NCI-H748 treated with DMSO at 0.1 percent for 48 hours (cell line): Measurements from ENCODE around the gene ST8SIA1.

Experiments used
- DNase-seq: peaks from one replicate; lab custom pipeline; 2025; lab: John Stamatoyannopoulos, UW

ST8SIA1 gene

DNA sequence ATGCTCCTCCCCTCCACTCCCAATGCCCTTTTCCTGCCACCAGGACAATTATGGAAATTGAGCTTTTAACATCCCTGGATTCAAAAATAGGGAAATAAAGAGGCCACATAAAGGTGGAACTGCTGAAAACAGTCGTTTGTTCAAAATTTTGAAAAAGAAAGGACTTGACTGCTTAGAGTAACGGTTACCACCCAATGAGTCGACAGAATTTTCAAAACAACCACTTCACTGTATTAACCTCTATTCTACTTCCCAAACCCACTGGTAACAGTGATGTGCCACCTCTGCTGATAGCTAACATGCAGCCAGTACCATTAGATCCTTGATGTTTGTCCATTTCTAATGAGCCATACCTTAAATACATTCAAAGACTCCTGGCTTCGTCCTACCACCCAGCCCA is 4.9 kb downstream of the ST8SIA1 start:
- no peak for DNase-seq

DNA sequence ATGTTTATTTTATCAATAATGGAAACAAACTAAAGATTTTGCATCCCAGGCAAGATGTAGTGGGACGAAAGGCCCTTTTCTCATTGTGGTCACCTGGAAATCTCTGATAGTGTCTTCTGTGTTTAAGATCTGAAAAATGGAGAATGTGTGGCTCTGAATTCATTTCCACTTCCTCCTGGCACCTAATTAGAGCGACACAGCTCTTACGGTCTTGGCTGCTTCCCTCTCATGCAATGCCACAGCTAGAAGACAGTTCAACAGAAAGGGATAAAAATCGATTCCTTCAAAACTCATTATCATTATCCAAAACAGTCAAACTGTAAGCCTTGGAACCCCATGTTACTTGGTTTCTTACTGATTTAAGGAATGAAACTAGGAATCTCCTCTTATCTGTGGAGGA is 9.3 kb downstream of the ST8SIA1 start:
- no peak for DNase-seq

DNA sequence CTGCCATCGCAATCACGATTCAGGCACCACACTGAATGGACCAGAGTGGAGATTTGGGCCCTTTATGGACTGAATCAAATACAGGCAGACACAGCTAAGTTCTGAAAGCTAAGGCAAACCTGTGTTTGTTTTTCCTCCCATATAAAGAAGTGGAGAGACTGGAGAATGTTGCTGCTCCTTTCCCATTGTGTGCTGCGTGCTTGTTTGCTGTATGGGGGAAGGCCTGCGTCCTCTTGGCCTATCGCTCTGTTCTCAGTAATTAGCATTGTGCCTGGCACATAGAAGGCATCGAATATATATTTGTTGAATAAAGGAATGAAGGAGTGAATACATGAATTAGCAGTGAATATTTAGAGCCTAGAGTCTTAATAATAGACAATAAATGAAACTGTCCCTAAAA is 12.4 kb downstream of the ST8SIA1 start:
- DNase-seq, result no peak

DNA sequence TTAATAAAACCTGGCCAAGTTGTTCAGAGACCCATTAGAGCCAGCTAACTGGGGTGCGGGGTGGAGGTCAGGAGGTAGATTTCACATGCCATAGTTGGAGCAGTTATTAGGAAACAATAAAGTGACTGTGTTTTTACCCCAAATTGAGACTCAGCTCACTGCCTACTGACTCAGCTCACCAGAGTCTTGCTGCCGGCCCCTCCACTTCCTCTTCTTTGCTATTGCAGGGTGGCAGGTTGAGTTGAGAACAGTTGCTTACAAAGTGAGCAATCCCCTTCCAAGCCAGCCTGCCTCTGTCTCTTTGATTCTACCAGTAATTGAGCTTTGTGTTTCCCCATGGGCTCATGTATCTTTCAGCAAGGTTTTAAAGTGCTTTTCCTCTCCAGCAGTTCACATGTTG is 12.9 kb downstream of the ST8SIA1 start:
- DNase-seq, result no peak

DNA sequence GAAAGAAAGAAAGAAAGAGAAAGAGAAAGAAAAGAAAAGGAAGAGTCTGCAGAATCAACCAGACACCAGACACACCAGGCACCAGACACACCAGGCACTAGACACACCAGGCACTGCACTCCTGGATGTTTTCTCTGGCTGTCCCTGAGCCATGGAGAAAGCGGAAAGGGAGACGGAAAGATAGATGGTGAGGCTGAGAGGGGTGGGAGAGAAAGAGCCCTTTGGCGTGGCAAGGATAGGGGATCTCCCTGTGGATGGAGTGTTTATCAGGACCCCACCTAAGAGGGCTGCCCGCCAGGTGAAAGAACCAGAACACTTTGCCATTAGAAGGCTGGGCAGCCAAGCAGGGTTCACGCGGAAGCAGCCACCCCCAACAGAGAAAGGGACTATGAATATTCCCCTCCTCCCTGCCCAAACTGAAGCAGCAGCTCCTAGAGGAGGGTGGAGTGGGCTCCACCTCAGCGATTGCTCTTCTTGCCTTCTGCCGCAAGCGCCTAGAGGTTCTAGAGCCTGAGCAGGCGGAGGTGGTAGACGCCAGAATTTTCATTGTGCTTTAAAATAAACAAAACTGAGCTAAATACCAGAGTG is 13.4 kb downstream of the ST8SIA1 start:
- DNase-seq, result no peak

DNA sequence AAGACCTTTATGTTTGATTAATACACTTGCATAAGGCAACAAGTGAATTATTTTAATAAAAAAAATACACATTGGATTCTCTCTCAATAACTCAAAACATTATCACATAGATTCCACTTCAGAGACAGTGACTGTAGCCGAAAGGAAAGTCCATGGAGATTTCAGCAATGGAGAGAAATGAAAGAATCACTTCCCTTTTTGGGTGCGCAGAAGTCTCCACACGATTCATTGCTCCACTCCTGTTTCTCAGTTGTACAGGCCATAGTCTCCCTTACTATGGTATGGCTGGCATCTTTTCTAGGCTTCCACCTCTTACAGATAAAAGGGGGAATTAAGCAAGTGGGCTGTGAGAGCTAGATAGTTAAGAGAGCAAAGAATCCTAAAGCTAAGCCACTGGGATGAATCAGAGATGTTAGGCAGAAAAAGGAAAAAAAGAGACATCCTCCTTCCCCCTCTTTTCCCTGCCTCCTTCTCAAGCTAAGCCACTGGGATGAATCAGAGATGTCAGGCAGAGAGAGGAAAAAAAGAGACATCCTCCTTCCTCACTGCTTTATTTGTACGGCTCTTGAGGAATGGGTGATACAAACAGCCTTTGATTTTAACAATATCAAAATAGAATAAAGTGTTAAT is 16.3 kb downstream of the ST8SIA1 start:
- DNase-seq, result no peak

DNA sequence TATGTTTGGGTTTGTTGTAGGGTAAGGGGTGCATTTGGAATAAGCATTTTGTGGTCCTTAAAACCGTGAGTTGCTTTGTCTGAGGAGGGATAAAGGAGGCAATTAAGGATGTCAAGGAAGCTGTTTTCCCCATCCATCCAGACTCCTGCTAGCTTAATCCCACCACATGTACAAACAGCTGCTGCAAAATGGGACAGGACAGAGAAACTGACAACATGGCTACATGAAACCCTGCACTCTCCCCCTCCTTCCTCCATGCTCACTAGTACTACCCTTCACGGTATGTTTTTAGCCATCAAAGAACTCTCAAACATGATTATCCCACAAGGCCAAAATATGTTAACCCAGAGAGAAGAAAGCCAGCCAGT is 20.6 kb downstream of the ST8SIA1 start:
- no peak for DNase-seq

DNA sequence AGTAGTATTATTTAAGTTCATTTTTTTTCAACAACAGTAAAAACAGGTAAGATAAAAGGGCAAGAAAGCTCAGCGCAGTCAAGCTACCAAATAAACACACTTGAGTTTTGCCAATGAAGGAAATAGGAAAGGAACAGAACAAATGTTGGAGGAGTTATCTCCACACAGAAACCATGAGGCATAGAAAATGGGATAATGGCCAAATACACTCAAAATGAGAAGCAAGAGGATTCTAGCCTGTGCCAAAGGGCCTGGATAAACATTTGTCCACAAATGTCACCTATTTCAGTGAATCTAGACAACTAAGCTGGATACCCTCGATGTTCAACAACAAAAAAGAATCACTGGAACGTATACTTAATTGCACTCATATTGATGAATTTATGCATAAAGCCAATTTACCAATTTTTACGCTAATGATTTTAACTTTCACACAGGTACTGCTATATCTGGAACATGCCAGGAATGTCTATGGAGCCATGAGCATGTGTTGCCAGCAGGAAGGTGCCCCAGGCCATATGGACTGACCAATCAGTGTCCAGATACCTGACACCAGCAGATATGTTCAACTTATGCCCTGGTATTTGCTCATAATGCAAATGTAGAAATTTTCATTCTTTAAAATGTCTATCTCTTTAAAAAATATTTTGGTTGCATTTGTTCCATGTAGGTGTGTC is 21.1 kb downstream of the ST8SIA1 start:
- no peak for DNase-seq

DNA sequence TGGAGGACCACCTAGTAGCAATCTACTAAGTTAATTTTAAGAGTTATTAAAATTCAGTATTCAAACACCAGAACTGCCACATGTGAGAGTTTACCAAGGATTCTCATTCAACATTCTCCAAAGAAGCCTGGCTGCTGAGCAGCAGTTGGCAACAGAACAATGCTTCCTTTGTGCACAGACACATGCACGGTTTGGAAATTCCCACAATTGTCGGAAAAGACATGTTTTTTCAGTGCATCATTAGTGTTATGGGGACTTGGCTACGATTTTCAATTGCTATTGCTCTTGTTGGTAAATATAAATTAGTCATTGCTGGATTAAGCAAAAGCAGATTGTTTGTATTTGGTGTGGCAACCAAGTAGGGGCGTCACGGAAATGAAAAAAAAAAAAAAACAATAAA is 22.2 kb downstream of the ST8SIA1 start:
- no peak for DNase-seq

DNA sequence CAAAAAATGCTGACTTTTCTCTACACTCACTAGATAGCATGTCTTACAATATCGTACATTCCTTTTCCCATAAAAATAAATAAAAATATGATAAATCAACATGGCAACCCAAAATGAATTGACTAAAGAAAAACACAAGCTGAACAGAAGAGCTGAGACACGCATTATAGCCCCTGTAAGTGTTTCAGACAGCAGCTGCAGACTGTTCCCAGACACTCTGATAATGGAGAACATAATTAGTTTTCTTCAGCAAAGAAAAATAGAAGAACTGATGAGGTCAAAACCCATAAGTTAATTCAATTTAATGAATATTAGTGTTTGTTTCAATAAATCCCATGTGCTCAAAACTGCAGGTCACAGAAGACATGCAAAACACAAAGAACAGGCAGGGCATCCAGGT is 23.8 kb downstream of the ST8SIA1 start:
- no peak for DNase-seq

DNA sequence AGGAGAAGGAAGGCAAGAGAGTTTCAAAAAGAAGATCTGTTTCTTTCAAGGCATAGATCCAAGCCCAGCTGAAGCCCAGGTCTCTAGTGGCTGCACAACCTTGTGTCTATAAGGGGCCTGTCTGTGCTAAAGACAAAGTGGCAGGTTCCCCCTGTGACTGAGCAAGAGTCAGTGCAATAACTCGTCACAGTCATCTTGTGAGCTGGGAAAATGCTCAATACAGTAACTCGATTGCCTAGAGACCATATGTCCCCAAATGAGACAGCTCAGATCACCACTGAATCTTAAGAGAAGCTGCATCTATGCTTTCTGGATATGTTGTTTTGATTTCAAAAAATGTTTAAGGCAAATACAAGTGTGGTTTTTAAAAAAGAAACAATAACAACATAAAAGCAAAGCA is 24.2 kb downstream of the ST8SIA1 start:
- DNase-seq, result no peak

DNA sequence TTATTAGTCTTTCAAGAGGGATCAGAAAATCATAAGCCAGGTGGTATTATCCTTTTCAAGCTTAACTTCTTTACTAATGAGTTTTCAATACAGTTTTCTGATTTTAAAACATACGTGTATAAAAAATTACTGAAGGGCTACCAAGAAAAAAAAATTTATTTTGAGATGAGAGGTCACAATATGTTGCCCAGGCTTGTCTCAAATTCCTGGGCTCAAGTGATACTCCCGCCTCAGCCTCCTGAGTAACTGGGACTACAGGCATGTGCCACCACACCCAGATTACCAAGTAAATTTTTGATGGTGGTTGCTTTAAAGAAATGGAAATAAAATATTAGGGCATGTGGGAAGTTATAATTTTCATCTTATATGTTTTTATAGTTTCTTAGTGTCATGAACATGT is 26.7 kb downstream of the ST8SIA1 start:
- DNase-seq, result no peak

DNA sequence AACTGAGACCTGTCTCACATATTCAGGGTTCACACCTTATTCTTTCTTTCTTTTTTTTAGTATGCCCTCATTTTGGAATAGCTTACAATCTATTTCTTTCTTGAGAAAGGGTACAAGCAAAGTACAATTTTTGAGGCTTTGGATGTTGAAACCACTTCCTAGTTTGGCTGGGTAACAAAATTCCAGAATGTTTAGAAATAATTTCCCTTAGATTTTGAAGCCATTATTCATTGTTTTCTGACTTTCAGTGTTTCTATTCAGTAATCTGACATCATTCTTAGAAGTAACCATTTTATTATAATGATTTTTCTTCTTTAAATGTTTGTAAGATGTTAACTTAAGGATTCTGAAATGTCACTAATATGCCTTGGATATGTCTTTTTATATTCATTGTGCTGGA is 28.2 kb downstream of the ST8SIA1 start:
- no peak for DNase-seq

DNA sequence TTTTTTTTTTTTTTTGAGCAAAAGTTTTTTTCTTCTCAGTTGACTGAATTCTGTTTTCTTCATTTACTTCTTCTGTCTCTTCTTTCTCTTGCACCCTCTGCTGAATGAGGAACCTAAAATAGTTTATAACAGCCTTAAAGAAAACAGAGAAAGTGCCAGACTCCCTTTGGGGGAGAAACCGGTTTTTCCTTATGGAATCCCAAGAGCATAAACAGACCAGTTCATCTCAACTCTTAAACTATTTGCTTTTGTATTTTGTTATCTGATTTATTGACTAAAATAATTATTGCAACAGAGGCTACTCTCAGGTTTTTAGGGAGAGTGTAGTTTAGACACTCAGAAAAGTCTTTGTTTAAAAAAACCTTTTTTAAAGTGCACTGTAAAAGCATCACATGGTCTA is 30.2 kb downstream of the ST8SIA1 start:
- no peak for DNase-seq

DNA sequence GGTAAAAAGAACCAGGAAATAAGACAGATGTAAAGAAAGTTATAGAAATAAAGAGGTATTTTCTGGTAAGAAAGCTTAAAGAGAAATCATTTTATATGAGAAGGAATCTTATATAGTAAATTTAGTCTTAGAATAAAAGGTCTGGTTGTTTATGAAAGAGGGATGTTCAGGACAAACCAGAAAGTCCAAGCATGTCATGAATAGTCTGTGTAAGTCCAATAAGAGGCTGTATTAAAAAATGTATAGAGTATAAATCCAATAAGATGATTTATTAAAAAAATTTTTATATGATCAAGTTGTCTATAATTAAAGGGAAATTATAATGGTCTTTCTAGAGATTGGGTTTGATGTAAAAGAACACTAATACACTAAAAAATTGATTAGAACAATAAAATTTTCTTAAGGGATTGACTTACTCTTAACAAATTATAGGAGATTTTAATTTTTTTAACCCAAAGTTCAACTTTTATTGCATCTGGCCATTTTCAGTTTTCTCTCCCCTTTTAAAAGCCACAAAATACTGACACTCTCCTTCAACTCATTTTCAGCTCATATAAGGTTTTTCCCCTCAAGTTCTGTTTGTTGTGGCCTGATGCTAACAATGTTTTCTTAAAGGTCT is 35.1 kb downstream of the ST8SIA1 start:
- no peak for DNase-seq

DNA sequence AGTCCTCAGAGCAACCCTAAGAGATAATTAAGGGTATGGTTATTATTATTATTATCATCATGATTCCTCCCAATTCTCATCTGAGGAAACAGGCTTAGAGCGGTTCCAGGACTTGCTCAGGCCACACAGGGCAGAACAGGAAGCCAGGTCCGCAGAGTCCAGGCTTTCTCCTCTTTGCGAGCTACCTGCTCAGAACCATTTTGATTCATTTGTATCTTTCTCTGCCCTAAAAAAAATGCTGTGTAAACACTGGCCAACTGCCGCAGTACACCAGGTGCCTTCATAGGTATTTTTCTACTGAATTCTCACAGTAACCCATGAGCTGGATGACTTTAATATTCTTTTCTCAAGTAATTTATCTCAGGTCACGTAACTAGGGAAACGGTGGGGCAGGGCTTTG is 45.3 kb downstream of the ST8SIA1 start:
- no peak for DNase-seq

DNA sequence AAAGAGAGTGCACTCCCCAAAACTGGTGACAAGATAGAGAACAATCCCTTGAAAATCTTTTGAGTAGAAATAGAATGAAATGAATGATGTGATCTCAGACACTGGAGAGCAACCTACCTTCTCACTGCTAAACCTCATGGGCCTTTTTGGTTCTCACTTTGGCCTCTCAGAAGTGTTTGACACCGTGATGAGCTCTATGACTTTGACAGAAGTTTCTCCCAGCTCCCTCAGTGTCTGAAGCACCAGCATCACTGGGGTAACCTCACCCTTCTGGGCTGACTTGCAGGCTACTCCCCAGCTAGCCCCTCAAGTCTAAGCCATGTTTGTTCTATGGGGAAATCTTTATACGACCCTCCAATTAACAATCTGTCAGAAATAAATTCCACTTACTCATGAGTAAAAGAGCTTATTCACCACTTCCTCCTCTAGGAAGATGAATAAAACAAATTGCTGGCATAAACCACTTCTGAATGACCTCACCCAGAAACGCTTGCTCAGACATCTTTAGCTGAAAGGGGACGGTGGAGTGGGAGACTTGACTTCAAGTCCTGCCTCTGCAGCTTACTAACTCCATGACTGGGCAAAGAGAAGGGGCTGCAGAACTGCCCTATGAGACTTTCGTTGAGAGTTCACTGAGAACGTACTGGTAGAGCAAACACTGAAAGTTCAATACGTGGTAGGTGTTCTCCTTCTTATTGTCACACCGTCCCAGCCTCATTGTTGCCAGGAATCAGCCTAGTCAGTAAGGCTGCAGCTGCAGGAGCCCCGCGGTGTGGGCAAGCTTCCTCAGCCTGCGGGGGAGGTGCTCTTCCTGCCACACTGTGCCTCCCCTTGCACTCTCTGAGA is 46.5 kb downstream of the ST8SIA1 start:
- DNase-seq, result no peak

DNA sequence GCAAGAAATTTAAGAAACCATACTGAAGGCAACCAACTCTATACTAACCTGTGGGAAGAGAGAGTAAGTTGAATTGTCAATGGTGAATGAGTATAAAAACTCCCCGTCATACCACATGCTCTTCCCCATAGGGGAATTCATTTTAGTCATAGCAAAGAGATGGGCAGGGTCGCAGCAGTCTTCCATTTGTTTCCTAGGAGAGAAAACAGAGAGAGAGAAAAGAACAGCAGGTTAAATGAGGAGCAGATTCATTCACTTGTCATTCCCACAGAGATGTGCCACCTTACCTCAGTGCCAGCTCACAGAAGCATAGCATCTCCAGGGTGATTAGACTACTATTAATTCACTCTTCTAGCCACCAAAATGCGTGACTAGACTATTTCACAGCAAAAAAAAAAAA is 47.4 kb downstream of the ST8SIA1 start:
- no peak for DNase-seq

DNA sequence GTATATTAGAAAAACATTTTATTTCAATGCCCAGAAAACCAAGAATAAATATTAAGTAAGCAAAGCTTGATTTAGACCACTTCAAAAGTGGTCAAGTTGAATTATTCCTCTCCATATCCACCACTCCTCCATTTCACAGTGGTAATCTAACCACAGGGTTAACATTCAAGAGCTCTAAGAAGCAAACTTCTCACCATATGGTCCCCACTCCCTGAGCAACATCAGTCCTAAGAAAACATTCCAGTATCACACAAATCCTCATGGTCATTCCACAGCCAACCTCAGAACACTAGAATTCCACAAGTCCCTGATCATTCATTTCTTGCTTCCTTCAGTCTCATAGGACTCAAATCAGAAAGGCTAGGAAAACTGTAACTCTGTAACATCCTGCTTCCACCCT is 47.9 kb downstream of the ST8SIA1 start:
- DNase-seq, result no peak

DNA sequence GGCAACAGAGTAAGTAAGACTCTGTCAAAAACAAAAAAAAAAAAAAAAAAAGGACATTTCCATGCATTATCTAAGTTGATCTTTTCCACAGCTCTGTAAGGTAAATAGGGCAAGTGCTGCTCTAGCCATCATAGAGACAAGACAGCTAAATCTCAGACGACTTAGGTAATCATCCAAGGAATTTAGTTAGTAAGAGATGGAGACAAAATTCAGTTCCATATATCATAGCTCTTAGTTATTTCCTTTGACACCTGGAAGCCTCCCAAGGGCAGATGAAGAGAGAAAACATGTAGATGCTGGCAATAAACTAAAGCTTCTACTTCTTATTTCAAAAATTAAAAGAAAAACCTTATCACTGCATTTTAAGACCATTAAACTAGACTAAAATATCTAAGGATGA is 48.7 kb downstream of the ST8SIA1 start:
- no peak for DNase-seq

DNA sequence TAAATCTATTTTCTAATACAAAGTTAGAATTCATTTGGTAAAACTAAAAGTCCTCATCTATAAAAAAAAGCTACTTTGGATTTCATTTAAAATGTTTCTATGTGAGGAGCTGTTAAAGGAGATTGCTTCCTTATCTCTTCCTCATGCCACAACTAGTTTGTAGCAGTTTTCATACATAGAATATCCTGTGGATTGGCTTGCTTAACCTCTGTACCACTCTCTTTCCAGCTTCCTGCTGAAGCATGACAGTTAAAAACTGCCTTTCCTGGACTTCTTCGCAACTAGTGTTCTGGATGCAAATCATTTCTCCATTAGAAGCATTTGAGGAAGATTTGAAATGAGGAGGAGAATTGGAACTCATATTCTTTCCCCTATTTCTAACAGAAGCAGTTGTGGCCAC is 49.6 kb downstream of the ST8SIA1 start:
- no peak for DNase-seq

DNA sequence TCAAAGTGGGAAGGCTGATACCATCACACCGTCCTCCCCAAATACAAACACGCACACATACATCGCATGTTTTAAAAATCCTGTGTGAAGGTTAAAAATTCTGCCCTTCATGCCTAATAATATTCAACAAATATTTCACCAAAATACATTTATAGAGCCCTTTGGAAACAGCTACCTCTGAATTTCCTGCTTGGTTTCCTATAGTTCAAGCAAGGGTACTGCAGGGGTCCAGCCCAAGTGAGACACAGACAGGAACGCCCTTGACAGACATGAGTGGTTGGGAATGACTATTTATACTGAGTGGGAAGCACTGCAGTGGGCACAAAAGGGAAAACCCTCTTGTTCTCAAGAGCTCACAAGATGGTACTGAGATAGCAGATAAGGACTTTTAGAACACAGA is 51.0 kb downstream of the ST8SIA1 start:
- no peak for DNase-seq
